ENCODE measurements around the gene C2orf92.

C2orf92 gene

GRCh38 chr2:97660044-97660774, 9.3 kb upstream of the C2orf92 start:
- H3K4me3 ChIP-seq (ENCODE audit: control insufficient read depth, low read depth, low read length) = no peak overlapping the region
- no peak for DNase-seq (ENCODE audit: low read depth)
- TF ChIP-seq CTCF (IDR thresholded peaks at IDR 0.05; ENCODE audit: control insufficient read depth, insufficient read depth, low read depth, low read length, missing control alignments) = no peak

- TF ChIP-seq CTCF (IDR thresholded peaks at IDR 0.05; ENCODE audit: control insufficient read depth, insufficient read depth, low read depth, low read length, missing control alignments) = no peak
- no peak overlapping the region for H3K4me3 ChIP-seq (ENCODE audit: control insufficient read depth, low read depth, low read length)
- DNase-seq (ENCODE audit: low read depth) = no peak
Observed at GRCh38 chr2:97660775-97661389, 8.6 kb upstream of the C2orf92 start.

- H3K4me3 ChIP-seq (ENCODE audit: control insufficient read depth, low read depth, low read length) = no peak overlapping the region
- TF ChIP-seq CTCF (IDR thresholded peaks at IDR 0.05; ENCODE audit: control insufficient read depth, insufficient read depth, low read depth, low read length, missing control alignments) = no peak
- no peak for DNase-seq (ENCODE audit: low read depth)
Observed at GRCh38 chr2:97661927-97662326, 7.6 kb upstream of the C2orf92 start.

- H3K4me3 ChIP-seq (ENCODE audit: control insufficient read depth, low read depth, low read length) = peak overlapping the region; percentile 82
- no peak for TF ChIP-seq CTCF (IDR thresholded peaks at IDR 0.05; ENCODE audit: control insufficient read depth, insufficient read depth, low read depth, low read length, missing control alignments)
- DNase-seq (ENCODE audit: low read depth) = no peak
Observed at GRCh38 chr2:97662386-97662894, 7.1 kb upstream of the C2orf92 start.

GRCh38 chr2:97662895-97663625, 6.5 kb upstream of the C2orf92 start:
- peak; percentile 49 for DNase-seq (ENCODE audit: low read depth)
- peak overlapping the region; percentile 82 for H3K4me3 ChIP-seq (ENCODE audit: control insufficient read depth, low read depth, low read length)
- no peak for TF ChIP-seq CTCF (IDR thresholded peaks at IDR 0.05; ENCODE audit: control insufficient read depth, insufficient read depth, low read depth, low read length, missing control alignments)

GRCh38 chr2:97663626-97663961, 5.9 kb upstream of the C2orf92 start:
- no peak for TF ChIP-seq CTCF (IDR thresholded peaks at IDR 0.05; ENCODE audit: control insufficient read depth, insufficient read depth, low read depth, low read length, missing control alignments)
- DNase-seq (ENCODE audit: low read depth) = no peak

More at GRCh38 chr2:97663626-97663961, 5.9 kb upstream of the C2orf92 start:
- peak overlapping the region; percentile 82 for H3K4me3 ChIP-seq (ENCODE audit: control insufficient read depth, low read depth, low read length)
